NCI-H146 treated with DMSO at 0.1 percent for 48 hours (cell line): Measurements from ENCODE around the gene VCP.
"Not testable (repeated sequence)": the region's sequence is repeated elsewhere in the genome, so short reads cannot be mapped to it uniquely, and the experiment has no call there.

Source experiments
- DNase-seq: peaks from one replicate; lab custom pipeline; 2025; ENCODE audit not compliant: unreplicated experiment; lab: John Stamatoyannopoulos, UW

Gene VCP

DNA sequence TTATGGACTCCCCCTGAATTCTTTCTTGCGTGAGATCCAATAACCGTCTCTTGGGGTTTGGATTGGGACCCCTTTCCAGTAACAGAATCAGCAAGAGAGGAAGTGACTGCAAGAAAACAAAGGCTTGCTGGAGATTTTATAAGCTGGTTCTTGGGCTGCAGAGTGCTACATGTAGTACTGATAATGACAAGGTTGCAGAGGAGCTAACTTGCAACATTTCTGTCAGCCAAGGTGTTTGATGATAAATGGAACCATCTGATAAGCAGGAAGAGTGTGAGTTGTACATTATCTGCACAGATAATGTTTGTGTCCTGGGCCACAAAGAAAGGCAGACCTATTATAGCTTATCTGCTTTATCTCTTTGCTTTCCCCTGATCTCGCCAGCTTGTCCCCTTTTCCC is 45.8 kb downstream of the VCP start:
- DNase-seq, result no peak

GRCh38 chr9:35023443-35023842 is 49.0 kb downstream of the VCP start:
- DNase-seq, result not testable (repeated sequence)

GRCh38 chr9:35014517-35014916 is 57.9 kb downstream of the VCP start:
- no peak for DNase-seq

GRCh38 chr9:35010351-35010958 is 62.0 kb downstream of the VCP start:
- DNase-seq, result no peak
